Heart right ventricle (tissue), 16 donors: Measurements from ENCODE around the gene PDE11A. TPM values are rescaled to one million over a fixed set of nuclear protein-coding genes. Genes with fewer than 3 reads are reported as not detected.

Experiments
- ATAC-seq, 8 donors: fragments of 200-7000 bp; cut with Tn5 transposase; one replicate each; pipeline ENCODE4 v1.9.1; 2020; ENCODE audit warnings: mild to moderate bottlenecking in 8 of 8, moderate library complexity in 8 of 8, moderate number of reproducible peaks in 1 of 8
- DNase-seq, 2 donors: peaks; one replicate each; pipeline ENCODE4 v3.0.0-alpha.2; 2020
- H3K27ac ChIP-seq, 10 donors: fragments of 200-600 bp; sonication (generic) in 2 of 10; one replicate each; pipeline versions ENCODE4 v1.5.0 to v1.8.0; 2020 to 2022; ENCODE audit warnings: mild to moderate bottlenecking in 3 of 10
- H3K27me3 ChIP-seq, 7 donors: fragments of 200-600 bp; one replicate each; pipeline ENCODE4 v1.8.0; 2021 to 2022; ENCODE audit warnings: mild to moderate bottlenecking in 2 of 7
- H3K36me3 ChIP-seq, 9 donors: fragments of 200-600 bp; sonication (generic) in 1 of 9; one replicate each; pipeline versions ENCODE4 v1.5.0 to v1.8.0; 2020 to 2022; ENCODE audit warnings: mild to moderate bottlenecking in 2 of 9
- H3K4me1 ChIP-seq, 9 donors: fragments of 200-600 bp; sonication (generic) in 1 of 9; one replicate each; pipeline versions ENCODE4 v1.5.0 to v1.8.0; 2020 to 2022; ENCODE audit warnings: mild to moderate bottlenecking in 4 of 9
- H3K4me3 ChIP-seq, 10 donors: fragments of 200-600 bp; sonication (generic) in 2 of 10; one replicate each; pipeline versions ENCODE4 v1.5.0 to v1.8.0; 2020 to 2022; ENCODE audit warnings: mild to moderate bottlenecking in 7 of 10, moderate library complexity in 2 of 10
- H3K9me3 ChIP-seq, 11 donors: fragments of 200-600 bp in 10 of 11; sonication (generic) in 2 of 11; one replicate each; pipeline versions ENCODE4 v1.5.0 to v1.8.0; 2013 to 2022; ENCODE audit warnings: mild to moderate bottlenecking in 2 of 11, control low read depth in 1 of 11, moderate library complexity in 1 of 11
- CTCF ChIP-seq, 9 donors: fragments of 200-600 bp; sonication (generic) in 2 of 9; IDR thresholded peaks; one replicate each; pipeline versions ENCODE4 v1.5.0 to v1.8.0; 2021 to 2022; ENCODE audit warnings: antibody characterized with exemption in 9 of 9, mild to moderate bottlenecking in 5 of 9, moderate library complexity in 1 of 9
- WGBS, 2 donors: extraction: QIAGEN DNeasy Blood & Tissue Kit; methylation state at CpG; one replicate each; pipeline ENCODE4 v1.1.7; 2013; ENCODE audit warnings: inconsistent platforms in 1 of 2; 5-methylcytosine and 5-hydroxymethylcytosine counted together
- intact Hi-C, 10 donors: fragments of 100-400 bp; cut with DNase I; formaldehyde crosslinking; loops; one replicate each; pipeline versions ENCODE4 v1.11.1 to v1.14.2; 2022
- polyA plus RNA-seq, 2 donors: library from polyadenylated mRNA; stranded (reverse); fragments of 200-250 nt; gene quantifications; one replicate each; pipeline ENCODE4 v1.2.3, GENCODE V29; 2013
- total RNA-seq, 10 donors: library from RNA; stranded (reverse); fragmentation: NEBNext Ultra II Directional in 3 of 10; extraction: Animal tissue kit (Norgen Biotek cat#: 25700) in 3 of 10; gene quantifications; one replicate each; pipeline versions ENCODE4 v1.2.1 to v1.2.4, GENCODE V29; 2021 to 2023
- donor health status: Arrhythmogenic right ventricular cardiomyopathy.
- donor health status: ischemic (EF 13 %, LVEDD 7.1; RV severe dilation, severe dysfunction).
- donor health status: healthy with polysubstance abuse.
- donor health status: DM: no; HTN: yes; CAD: no.
- donor health status: DM: no; HTN: no; CAD: no.
- donor health status: ischemic (EF 25% LVEDD 6.9; RV normal size, moderate dysfunction).
- donor health status: ischemic (EF 25% LVEDD 5.7; RV mildly dilated, moderate dysfunction).
- donor health status: healthy.
- donor health status: DM: yes; HTN: yes; CAD: no.
- donor health status: Ischemic cardiomyopathy.
- donor health status: ischemic (EF 35%, LVEDD 5.7; RV mildly dilated, moderate dysfunction).
- donor health status: nonischemic (EF 11% LVEDD 7.7; RV severe dilation, severe dysfunction).
- donor health status: DM: yes; HTN: yes; CAD: no.
- donor health status: PGD.
- donor health status: ischemic (EF 29% LVEDD 5.4; RV normal size, mild dysfunction).
- donor health status: nonischemic (EF 23%, LVEDD 6.1; RV moderate dilation, normal function).

The PDE11A gene
- total and polyA plus RNA-seq, 12 donors, result 0.12 to 6.4 (median 1.1) TPM

GRCh38 chr2:177778472-177778871, 294.1 kb downstream of the PDE11A start:
- Histone ChIP-seq H3K36me3 (no peaks in the 10 kb centered on the region), H3K9me3 (peaks cover 0 to 5% (median 0%) of the 10 kb centered on the region in 11 donors), H3K4me1 (peaks cover 0 to 4% (median 0%) of the 10 kb centered on the region in 9 donors), H3K27ac (no peak overlapping the region), H3K4me3 (no peak overlapping the region), H3K27me3 (no peaks in the 10 kb centered on the region)
- no peak for DNase-seq
- intact Hi-C loops, result no loop called here
- no peak for TF ChIP-seq CTCF (IDR thresholded peaks at IDR 0.05)
- no peak for ATAC-seq
- WGBS, 2 donors, result 85 to 86% methylated on average over 5 of the region's 5 CpGs

GRCh38 chr2:177772529-177772928, 300.0 kb downstream of the PDE11A start:
- Histone ChIP-seq H3K36me3 (no peaks in the 10 kb centered on the region), H3K27ac (no peak overlapping the region), H3K4me3 (no peak overlapping the region), H3K27me3 (no peaks in the 10 kb centered on the region), H3K4me1 (no peaks in the 10 kb centered on the region), H3K9me3 (peaks cover 0 to 5% (median 0%) of the 10 kb centered on the region in 11 donors)
- no peak for ATAC-seq
- peak in 8 of 9 donors; percentile 18 to 65 (median 51) for TF ChIP-seq CTCF (IDR thresholded peaks at IDR 0.05)
- intact Hi-C loops, result no loop called here
- no peak for DNase-seq

- Histone ChIP-seq H3K4me3 (no peak overlapping the region), H3K27me3 (no peaks in the 10 kb centered on the region), H3K4me1 (no peaks in the 10 kb centered on the region), H3K9me3 (peaks cover 0 to 5% (median 0%) of the 10 kb centered on the region in 11 donors), H3K36me3 (no peaks in the 10 kb centered on the region), H3K27ac (no peak overlapping the region)
- ATAC-seq (peak in 1 of 8 donors; percentile 29), DNase-seq (no peak)
- WGBS, 2 donors, result 79 to 81% methylated on average over 3 of the region's 3 CpGs
- intact Hi-C loops, result no loop called here
- no peak for TF ChIP-seq CTCF (IDR thresholded peaks at IDR 0.05)
Measured at GRCh38 chr2:177771191-177771590, 301.4 kb downstream of the PDE11A start.

GRCh38 chr2:177767768-177768167, 304.8 kb downstream of the PDE11A start:
- no peaks in the 10 kb centered on the region for H3K9me3 ChIP-seq
- H3K4me3 ChIP-seq, result no peak overlapping the region
- no peaks in the 10 kb centered on the region for H3K36me3 ChIP-seq
- intact Hi-C loops, result no loop called here
- H3K27ac ChIP-seq, result no peak overlapping the region
- ATAC-seq, result no peak
- no peak for TF ChIP-seq CTCF (IDR thresholded peaks at IDR 0.05)
- WGBS, 2 donors, result 97 to 99% methylated on average over 2 of the region's 2 CpGs
- peaks cover 0 to 8% (median 3%) of the 10 kb centered on the region in 9 donors for H3K4me1 ChIP-seq
- no peaks in the 10 kb centered on the region for H3K27me3 ChIP-seq
- no peak for DNase-seq
